ENCODE data around the gene MAPKAP1. TPM values are rescaled to one million over a fixed set of nuclear protein-coding genes. Genes with fewer than 3 reads are reported as not detected.
"Not testable (repeated sequence)": the region's sequence is repeated elsewhere in the genome, so short reads cannot be mapped to it uniquely, and the experiment has no call there.

The MAPKAP1 gene
- total RNA-seq, 1 experiment from 2014 or later, result 114 TPM

- Histone ChIP-seq H3K4me3 (ENCODE audit: insufficient read depth, low read depth, low read length) (no peak overlapping the region), H3K27me3 (ENCODE audit: control insufficient read depth, insufficient read depth, low read length) (no peaks in the 10 kb centered on the region), H3K36me3 (replicated peaks; ENCODE audit: control insufficient read depth, insufficient read depth, low read length) (no peaks in the 10 kb centered on the region; the same call in 1 of the 2 replicates)
- peak; percentile 49 for DNase-seq
Observed at GRCh38 chr9:125700791-125701190, 6.2 kb downstream of the MAPKAP1 start.

- Histone ChIP-seq H3K4me3 (ENCODE audit: insufficient read depth, low read depth, low read length) (no peak overlapping the region), H3K36me3 (replicated peaks; ENCODE audit: control insufficient read depth, insufficient read depth, low read length) (no peaks in the 10 kb centered on the region; the same call in 1 of the 2 replicates), H3K27me3 (ENCODE audit: control insufficient read depth, insufficient read depth, low read length) (no peaks in the 10 kb centered on the region)
- no peak for DNase-seq
Observed at GRCh38 chr9:125699870-125700269, 7.1 kb downstream of the MAPKAP1 start.

GRCh38 chr9:125696106-125696647 lies 10.8 kb downstream of the MAPKAP1 start:
- Histone ChIP-seq H3K36me3 (replicated peaks; ENCODE audit: control insufficient read depth, insufficient read depth, low read length) (no peaks in the 10 kb centered on the region), H3K27me3 (ENCODE audit: control insufficient read depth, insufficient read depth, low read length) (no peaks in the 10 kb centered on the region), H3K4me3 (ENCODE audit: insufficient read depth, low read depth, low read length) (no peak overlapping the region)
- DNase-seq, result no peak

DNA sequence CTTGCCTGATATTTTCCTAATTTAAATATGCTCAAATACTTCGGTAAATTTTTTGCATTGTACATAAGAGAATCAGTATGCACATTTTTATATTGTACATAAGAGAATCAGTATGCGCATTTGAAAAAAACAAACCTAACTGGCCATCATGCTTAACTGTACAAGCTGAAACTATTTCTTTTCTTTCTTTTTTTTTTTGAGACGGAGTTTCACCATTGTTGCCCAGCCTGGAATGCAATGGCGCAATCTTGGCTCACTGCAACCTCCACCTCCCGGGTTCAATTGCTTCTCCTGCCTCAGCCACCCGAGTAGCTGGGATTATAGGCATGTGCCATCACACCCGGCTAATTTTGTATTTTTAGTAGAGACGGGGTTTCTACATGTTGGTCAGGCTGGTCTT lies 11.5 kb downstream of the MAPKAP1 start:
- not testable (repeated sequence) for H3K27me3 ChIP-seq (ENCODE audit: control insufficient read depth, insufficient read depth, low read length); DNase-seq; H3K36me3 ChIP-seq (replicated peaks; ENCODE audit: control insufficient read depth, insufficient read depth, low read length); H3K4me3 ChIP-seq (ENCODE audit: insufficient read depth, low read depth, low read length)

GRCh38 chr9:125694478-125694877 lies 12.5 kb downstream of the MAPKAP1 start:
- DNase-seq, result peak; percentile 19
- no peak overlapping the region for H3K4me3 ChIP-seq (ENCODE audit: insufficient read depth, low read depth, low read length)
- no peaks in the 10 kb centered on the region for H3K27me3 ChIP-seq (ENCODE audit: control insufficient read depth, insufficient read depth, low read length)
- no peaks in the 10 kb centered on the region for H3K36me3 ChIP-seq (replicated peaks; ENCODE audit: control insufficient read depth, insufficient read depth, low read length)

GRCh38 chr9:125693492-125693891 lies 13.5 kb downstream of the MAPKAP1 start:
- H3K36me3 ChIP-seq (replicated peaks; ENCODE audit: control insufficient read depth, insufficient read depth, low read length); H3K4me3 ChIP-seq (ENCODE audit: insufficient read depth, low read depth, low read length); DNase-seq; H3K27me3 ChIP-seq (ENCODE audit: control insufficient read depth, insufficient read depth, low read length): not testable (repeated sequence)

GRCh38 chr9:125691869-125692268 lies 15.1 kb downstream of the MAPKAP1 start:
- no peaks in the 10 kb centered on the region for H3K36me3 ChIP-seq (replicated peaks; ENCODE audit: control insufficient read depth, insufficient read depth, low read length)
- H3K27me3 ChIP-seq (ENCODE audit: control insufficient read depth, insufficient read depth, low read length), result no peaks in the 10 kb centered on the region
- no peak for DNase-seq
- H3K4me3 ChIP-seq (ENCODE audit: insufficient read depth, low read depth, low read length), result no peak overlapping the region

DNA sequence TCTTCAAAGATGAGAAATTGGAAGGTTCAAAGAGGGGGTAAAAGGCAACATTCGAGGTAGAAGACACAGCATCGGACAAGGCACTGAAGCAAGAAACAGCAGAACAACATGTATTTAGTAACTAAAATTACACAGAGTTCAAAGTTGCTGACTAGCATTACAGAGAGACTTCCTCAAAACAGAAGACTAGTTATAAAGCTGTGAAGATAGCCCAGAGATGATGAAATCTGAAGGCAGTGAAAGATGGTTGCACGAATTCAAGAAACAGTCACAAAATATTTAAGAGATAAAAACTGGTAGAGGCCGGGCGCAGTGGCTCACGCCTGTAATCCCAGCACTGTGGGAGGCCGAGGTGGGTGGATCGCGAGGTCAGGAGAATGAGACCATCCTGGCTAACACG lies 16.3 kb downstream of the MAPKAP1 start:
- no peak for DNase-seq
- no peaks in the 10 kb centered on the region for H3K36me3 ChIP-seq (replicated peaks; ENCODE audit: control insufficient read depth, insufficient read depth, low read length)
- H3K27me3 ChIP-seq (ENCODE audit: control insufficient read depth, insufficient read depth, low read length), result no peaks in the 10 kb centered on the region
- H3K4me3 ChIP-seq (ENCODE audit: insufficient read depth, low read depth, low read length), result no peak overlapping the region

DNA sequence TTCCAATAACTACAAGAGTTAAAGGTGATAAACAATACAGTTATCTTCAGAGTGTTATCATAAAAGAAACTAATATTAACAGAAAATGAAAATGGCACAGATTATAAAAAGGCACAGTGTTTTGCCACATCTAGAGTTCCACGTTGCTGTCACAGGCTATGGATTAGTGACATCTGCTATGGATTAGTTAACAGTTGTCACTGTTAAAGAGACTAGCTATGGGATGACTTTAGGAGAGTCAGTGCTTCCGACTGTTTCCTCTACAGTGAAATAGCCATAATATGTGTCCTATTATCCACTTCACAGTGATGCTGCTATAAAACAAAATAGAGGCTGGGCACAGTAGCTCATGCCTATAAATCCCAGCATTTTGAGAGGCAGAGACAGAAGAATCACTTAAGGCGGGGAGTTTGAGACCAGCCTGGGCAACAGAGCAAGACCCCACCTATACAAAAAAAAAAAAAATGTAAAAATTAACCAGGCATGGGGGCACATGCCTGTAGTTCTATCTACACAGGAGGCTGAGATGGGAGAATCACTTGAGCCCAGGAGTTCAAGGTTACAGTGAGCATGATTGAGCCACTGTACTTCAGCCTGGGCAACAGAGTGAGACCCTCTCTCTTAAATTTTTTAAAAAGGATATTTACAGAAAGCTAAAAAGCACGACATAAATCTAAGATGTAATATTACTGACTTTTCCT lies 19.7 kb downstream of the MAPKAP1 start:
- H3K27me3 ChIP-seq (ENCODE audit: control insufficient read depth, insufficient read depth, low read length), result no peaks in the 10 kb centered on the region
- H3K4me3 ChIP-seq (ENCODE audit: insufficient read depth, low read depth, low read length), result no peak overlapping the region
- DNase-seq, result no peak
- H3K36me3 ChIP-seq (replicated peaks; ENCODE audit: control insufficient read depth, insufficient read depth, low read length), result no peaks in the 10 kb centered on the region

- Histone ChIP-seq H3K4me3 (ENCODE audit: insufficient read depth, low read depth, low read length) (no peak overlapping the region), H3K36me3 (replicated peaks; ENCODE audit: control insufficient read depth, insufficient read depth, low read length) (no peaks in the 10 kb centered on the region), H3K27me3 (ENCODE audit: control insufficient read depth, insufficient read depth, low read length) (no peaks in the 10 kb centered on the region)
- no peak for DNase-seq
Observed at GRCh38 chr9:125685167-125685566, 21.8 kb downstream of the MAPKAP1 start.

DNA sequence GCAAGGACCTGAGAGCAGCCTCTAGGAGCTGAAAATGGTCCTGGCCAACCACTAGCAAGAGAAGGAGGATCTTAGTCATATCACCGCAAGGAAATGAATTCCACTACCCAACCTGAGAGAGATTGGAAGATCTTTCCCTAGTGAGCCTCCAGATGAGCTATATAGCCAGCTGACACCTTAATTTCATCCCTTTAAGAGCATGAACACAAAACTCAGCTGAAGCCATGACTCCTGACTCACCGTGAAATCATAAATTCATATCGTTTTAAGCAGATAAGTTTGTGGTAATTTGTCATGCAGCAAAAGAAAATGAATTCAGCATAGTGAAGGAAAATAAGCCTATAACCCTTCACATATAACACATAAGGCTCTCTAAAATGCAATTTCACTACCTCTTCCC lies 23.5 kb downstream of the MAPKAP1 start:
- H3K27me3 ChIP-seq (ENCODE audit: control insufficient read depth, insufficient read depth, low read length), result no peaks in the 10 kb centered on the region
- no peak overlapping the region for H3K4me3 ChIP-seq (ENCODE audit: insufficient read depth, low read depth, low read length)
- no peak for DNase-seq
- no peaks in the 10 kb centered on the region for H3K36me3 ChIP-seq (replicated peaks; ENCODE audit: control insufficient read depth, insufficient read depth, low read length)

DNA sequence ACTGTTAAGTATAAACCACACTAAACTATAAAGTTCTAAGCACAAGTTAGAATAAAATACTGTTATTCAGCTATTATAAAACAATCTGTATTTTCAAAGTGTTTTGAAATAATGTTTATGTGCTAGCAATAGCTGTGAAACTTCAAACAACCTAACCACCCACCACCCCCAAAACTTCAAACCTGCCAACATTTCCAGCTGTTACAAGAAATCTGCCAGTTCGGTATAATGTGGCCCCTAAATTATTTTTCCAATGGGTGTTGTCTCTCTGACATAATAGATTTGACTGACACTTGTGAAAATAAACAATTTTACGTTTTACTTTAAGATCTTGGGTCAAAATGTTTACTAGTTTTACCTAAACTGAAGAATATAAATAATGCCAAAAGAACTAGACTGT lies 24.7 kb downstream of the MAPKAP1 start:
- no peak for DNase-seq
- Histone ChIP-seq H3K36me3 (replicated peaks; ENCODE audit: control insufficient read depth, insufficient read depth, low read length) (no peaks in the 10 kb centered on the region), H3K27me3 (ENCODE audit: control insufficient read depth, insufficient read depth, low read length) (no peaks in the 10 kb centered on the region), H3K4me3 (ENCODE audit: insufficient read depth, low read depth, low read length) (no peak overlapping the region)

- Histone ChIP-seq H3K27me3 (ENCODE audit: control insufficient read depth, insufficient read depth, low read length) (no peaks in the 10 kb centered on the region), H3K4me3 (ENCODE audit: insufficient read depth, low read depth, low read length) (no peak overlapping the region), H3K36me3 (replicated peaks; ENCODE audit: control insufficient read depth, insufficient read depth, low read length) (no peaks in the 10 kb centered on the region)
- DNase-seq, result no peak
Observed at GRCh38 chr9:125681657-125682056, 25.4 kb downstream of the MAPKAP1 start.

DNA sequence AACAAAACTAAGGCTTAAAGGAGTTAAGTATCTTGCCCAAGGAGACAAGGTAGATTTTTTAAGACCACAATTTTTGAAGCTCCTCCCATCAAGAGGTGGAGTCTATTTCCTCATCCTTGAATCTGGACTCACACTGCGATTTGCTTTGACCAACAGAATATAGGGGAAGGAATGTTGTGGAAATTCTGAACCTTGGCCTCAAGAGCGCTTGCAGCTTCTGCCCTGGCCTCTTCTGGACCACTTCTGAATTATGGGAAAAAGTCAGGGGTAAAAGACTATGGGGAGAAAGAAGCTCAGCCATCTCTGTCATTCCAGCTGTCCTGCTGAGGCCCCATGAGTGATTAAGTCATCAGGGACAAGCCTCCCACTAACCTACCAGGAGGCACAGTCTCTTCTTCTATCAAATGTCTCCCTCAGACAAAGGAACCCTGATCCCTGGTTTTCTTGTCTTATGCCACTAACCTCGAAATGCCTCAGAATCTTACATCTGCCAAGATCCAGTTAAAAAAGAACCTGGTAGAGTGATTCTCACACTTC lies 25.9 kb downstream of the MAPKAP1 start:
- DNase-seq, result peak; percentile 22
- H3K36me3 ChIP-seq (replicated peaks; ENCODE audit: control insufficient read depth, insufficient read depth, low read length), result no peaks in the 10 kb centered on the region
- no peaks in the 10 kb centered on the region for H3K27me3 ChIP-seq (ENCODE audit: control insufficient read depth, insufficient read depth, low read length)
- H3K4me3 ChIP-seq (ENCODE audit: insufficient read depth, low read depth, low read length), result no peak overlapping the region

- no peak for DNase-seq
- no peaks in the 10 kb centered on the region for H3K27me3 ChIP-seq (ENCODE audit: control insufficient read depth, insufficient read depth, low read length)
- no peak overlapping the region for H3K4me3 ChIP-seq (ENCODE audit: insufficient read depth, low read depth, low read length)
- no peaks in the 10 kb centered on the region for H3K36me3 ChIP-seq (replicated peaks; ENCODE audit: control insufficient read depth, insufficient read depth, low read length)
Observed at GRCh38 chr9:125680445-125680844, 26.6 kb downstream of the MAPKAP1 start.

Data from H7 (cell line).